ENCODE data around the gene PCSK9. TPM values are rescaled to one million over a fixed set of nuclear protein-coding genes. Genes with fewer than 3 reads are reported as not detected.

PCSK9 gene
- polyA plus RNA-seq, 4 donors: 1.2 to 2.4 (median 1.6) TPM

DNA sequence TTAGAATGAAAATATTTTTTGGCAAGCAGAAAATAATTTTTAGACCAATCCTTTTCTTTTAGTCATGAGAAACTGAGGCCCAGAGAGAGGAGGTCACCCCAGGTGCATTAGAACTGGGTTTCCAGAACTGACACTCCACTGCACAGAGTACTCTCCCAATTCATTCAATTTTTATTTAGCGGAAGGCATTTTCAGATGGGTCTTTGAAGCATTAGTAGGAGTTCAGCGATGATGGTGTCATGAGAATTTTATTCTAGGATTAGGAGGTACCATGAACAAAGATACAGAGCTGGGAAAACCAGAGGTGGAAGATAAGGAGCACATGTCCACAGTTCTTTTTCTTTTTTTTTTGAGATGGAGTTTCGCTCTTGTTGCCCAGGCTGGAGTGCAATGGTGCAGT, 2.3 kb downstream of the PCSK9 start:
- DNase-seq (ENCODE audit: low read depth in 4 of 4, low spot score in 2 of 4): no peak

DNA sequence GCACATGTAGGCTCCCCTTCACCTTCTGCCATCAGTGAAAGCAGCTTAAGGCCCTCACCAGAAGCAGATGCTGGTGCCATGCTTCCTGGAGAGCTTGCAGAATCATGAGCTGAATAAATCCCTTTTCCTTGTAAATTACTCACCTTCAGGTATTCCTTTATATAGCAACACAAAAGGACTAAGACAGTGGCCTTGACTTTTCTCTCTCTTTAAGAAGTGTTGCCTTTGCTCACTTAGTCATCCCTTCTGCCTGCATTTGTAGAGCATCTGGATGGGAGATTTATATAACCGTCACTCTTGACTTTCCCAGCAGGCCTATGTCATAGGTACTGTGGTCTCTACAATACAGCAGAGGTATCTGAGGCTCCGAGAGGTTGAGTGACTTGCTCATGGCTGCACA, 3.7 kb downstream of the PCSK9 start:
- no peak for DNase-seq (ENCODE audit: low read depth in 4 of 4, low spot score in 2 of 4)

DNA sequence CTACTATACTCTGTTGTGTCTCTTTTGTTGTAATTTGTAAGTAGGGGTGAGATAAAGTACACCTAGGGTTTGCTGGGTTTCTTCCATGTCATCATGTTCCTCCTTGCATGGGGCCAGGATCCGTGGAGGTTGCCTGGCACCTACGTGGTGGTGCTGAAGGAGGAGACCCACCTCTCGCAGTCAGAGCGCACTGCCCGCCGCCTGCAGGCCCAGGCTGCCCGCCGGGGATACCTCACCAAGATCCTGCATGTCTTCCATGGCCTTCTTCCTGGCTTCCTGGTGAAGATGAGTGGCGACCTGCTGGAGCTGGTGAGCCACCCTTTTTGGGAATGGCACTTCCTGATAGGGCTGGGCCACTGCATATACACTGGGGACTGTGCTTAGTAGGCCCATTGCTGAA, 4.4 kb downstream of the PCSK9 start:
- no peak for DNase-seq (ENCODE audit: low read depth in 4 of 4, low spot score in 2 of 4)

DNA sequence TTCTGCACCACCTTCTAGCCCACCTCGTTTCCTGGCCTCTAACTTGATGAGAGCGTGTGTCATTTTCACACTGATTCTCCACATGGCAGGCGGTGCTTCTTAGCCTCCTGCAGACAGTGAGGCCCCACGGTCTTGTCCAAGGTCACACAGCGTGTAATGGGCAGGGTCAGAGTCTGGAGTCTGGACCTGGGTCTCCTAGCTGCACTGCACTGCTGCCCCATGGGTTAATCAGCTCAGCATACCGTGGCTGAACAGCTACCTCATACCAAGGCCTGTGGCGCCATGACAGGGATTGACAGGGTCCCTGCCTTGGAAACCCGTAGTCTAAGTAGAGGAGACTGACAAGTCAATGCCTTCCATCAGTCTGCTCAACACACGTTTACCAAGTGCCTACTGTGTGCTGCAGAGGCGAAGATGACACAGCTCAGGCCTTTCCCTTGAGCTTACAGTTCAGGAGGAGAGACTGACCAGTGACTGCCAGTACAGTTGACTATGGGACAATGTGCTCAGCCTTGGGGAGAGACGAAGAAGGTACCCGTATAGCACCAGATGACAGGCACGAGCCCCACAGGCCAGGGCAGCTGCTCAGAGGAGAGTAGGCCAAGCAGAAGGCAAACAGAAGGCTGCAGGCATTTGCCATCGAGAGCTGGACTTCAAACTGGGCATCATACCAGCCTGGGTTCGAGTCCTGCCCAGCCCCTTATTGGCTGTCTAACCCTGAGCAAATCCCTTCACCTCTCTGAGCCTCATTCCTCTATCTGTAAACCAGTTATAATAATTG, 5.5 kb downstream of the PCSK9 start:
- no peak for DNase-seq (ENCODE audit: low read depth in 4 of 4, low spot score in 2 of 4)

DNA sequence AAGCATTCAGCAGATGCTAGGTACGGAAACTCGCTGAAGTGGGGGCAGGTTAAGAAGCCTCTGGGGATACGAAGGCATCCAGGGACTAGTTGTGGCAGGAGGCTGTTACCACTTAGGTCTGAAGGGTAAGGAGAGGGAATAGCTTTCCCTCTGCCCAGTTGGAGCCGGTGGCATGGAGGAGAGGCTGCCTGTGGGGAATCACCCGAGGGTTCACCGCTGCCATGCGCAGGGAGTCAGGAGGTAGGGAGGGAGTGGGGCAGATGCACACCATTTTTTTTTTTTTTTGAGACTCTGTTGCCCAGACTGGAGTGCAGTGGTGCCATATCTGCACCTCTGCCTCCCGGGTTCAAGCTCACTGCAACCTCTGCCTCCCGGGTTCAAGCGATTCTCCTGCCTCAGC, 6.1 kb downstream of the PCSK9 start:
- no peak for DNase-seq (ENCODE audit: low read depth in 4 of 4, low spot score in 2 of 4)

DNA sequence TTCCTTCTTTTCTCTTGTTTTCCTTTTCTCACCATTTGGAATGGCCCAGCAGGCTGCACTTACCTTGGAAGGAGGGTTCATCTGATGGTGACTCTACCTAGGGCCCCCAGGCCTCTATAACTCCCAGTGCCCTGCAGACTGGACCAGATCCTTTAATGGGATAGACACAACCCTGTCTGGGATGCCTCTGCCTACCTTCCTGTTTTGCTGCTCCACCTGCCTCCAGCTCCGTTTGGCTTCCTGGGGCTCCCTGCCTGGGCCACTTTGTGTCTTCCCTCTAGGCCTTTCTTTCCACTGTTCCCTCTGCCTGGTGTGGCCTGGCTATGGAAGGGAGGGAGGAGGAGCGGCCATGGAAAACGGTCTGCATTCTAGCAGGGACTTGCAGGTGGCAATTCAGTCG, 7.5 kb downstream of the PCSK9 start:
- DNase-seq (ENCODE audit: low read depth in 4 of 4, low spot score in 2 of 4): no peak

DNA sequence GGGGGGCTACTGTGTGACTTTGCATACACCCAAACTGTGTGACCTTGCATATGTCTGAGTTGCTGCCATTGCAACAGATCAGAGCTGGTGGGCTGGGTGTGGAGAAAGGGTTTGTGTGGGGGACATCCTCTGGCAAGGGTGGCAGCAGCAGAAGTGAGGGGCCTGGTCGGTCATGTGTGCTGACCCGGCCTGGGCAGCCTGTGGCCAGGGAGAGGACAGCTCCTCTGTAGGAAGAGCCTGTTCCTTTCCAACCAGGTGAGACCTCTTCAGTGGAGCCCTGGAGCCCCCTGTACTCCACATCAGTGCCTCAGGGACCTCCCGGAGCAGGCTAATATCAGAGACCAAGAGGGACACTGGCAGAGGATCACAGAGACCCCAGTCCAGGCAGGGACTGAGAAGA, 8.3 kb downstream of the PCSK9 start:
- no peak for DNase-seq (ENCODE audit: low read depth in 4 of 4, low spot score in 2 of 4)

DNA sequence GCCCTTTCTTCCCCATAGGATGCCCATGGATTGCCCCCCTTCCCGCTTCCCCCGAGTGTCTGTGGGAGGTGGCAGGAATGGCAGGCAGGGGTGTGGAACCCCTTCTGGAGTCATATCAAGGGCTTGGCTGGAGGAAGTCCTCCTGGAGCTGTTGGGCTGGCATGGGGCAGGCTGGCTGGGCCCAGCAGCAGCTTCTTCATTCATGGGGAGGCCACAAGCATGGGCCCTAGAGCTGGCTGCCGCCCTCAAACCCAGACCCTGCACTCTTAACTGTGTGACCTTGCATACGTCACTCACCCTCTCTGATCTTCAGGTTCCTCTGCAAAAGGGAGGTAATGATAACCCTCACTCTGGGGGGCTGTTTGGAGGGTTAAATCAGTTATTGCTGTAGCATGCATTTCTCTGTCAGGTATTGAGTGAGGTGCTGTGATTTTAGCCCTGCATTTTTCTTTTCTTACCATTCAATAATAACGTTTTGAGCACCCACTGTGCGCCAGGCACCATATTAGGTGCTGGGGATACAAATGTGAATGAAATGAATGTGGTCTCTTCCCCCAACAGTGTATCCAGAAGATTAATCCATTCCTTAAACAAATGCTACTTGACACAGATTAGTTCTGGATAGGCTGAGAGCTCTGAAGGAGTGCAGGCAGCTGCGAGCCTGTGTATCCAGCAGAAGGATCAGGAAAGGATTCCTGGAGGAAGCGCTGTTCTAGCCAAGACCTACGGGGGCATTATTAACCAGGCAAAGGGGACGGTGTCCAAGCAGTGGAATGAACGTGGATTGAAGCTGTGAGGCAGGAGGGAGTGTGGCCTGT, 9.3 kb downstream of the PCSK9 start:
- no peak for DNase-seq (ENCODE audit: low read depth in 4 of 4, low spot score in 2 of 4)

DNA sequence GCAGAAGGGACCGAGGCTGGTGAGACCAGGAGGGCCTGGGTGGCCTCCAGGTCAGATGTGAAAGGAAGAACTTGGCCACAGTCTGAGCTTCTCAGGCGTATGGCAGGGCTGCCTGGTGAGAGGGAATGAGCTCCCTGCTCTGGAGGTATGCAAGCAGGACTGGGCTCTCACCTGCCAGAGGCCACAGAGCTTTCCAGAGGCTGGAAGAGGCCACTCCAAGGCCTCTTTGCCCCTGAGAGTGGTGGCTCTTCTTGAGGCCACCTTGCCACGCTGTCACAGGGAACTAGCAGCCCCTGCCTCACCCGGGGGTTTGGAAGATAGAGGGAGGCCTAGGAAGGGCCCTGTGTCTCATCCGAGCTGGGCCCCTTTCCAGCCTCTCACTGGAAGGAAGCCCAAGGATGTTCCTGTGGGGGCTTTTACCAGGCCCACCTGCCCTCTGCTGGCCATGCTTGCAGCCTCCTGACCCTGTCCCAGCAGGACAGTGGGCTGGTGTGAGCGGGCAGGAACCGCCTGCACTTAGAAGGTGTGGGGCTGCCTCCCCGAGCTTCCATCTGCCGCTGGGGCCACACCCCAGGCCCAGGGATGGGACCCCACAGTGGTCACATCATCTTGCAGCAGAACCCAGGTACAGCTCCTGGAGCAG, 10.0 kb downstream of the PCSK9 start:
- DNase-seq (ENCODE audit: low read depth in 4 of 4, low spot score in 2 of 4): no peak

DNA sequence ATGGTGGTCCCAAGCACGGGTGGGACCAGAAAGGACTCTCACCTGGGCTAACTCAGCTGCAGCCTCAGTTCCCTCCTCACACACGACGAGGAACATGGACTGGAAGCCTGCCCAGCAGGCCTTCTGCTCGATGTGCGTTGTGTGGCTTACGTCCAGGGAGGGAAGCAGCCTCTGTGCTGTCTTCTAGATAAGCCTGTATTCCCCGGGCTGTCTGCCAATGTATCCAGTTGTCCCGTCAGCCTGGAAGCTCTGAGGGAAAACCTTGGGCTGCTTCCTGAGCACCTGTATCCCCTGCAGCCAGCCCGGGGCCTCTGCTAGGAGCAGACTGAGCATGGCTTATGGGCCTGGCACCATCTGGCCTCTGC, 10.5 kb downstream of the PCSK9 start:
- DNase-seq (ENCODE audit: low read depth in 4 of 4, low spot score in 2 of 4): no peak

DNA sequence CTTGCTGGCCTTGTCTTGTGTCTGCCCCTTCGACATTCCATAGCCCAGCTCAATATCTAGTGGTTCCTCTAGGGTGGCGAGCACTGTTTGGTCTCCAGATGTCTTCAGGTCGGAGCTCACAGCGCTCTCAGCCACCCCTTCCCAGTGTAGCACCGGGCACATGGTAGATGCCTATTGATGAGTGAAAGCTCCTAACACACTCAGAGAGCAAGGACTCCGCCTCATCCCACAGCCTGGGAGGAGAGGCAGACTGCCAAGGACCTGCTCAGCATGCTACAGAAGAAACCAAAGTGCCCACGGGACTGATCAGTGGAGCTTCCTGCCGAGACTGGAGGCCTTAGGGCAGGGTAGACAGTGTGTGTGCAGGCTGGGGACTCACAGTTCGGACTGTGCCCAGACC, 10.9 kb downstream of the PCSK9 start:
- DNase-seq (ENCODE audit: low read depth in 4 of 4, low spot score in 2 of 4): no peak

DNA sequence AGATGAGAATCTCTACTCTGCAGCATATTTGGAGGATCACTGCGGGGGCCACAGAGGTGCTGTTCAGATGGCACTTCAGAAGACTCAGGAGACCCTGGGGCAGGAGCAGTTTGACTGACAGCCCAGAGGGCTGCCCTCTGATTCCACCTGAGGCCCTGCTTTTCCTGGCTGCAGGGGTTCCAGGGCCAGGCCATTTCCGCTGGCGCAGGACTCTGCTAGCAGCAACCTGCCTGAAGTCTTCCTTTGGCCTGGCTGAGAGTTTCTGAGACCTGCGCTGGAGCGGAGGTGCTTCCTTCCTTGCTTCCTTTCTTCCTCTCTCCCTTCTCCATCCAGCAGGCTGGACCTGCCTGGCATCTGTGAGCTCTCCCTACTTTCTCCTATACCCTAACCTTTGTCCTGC, 11.8 kb downstream of the PCSK9 start:
- no peak for DNase-seq (ENCODE audit: low read depth in 4 of 4, low spot score in 2 of 4)

DNA sequence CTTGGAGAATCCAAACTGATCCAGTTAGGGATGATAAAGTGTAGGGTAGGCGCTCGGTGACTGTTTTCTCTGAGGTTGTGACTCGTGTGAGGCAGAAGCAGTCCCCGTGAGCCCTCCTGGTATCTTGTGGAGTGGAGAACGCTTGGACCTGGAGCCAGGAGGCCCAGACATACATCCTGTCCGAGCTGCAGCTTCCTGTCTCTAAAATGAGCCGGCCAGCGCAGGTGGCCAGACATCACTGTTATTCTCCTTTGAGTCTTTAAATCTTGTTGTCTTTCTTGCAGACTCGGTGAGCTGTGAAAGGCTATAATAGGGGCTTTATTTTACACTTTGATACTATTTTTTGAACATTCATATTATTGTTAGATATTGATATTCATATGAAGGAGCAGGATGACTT, 12.3 kb downstream of the PCSK9 start:
- no peak for DNase-seq (ENCODE audit: low read depth in 4 of 4, low spot score in 2 of 4)

DNA sequence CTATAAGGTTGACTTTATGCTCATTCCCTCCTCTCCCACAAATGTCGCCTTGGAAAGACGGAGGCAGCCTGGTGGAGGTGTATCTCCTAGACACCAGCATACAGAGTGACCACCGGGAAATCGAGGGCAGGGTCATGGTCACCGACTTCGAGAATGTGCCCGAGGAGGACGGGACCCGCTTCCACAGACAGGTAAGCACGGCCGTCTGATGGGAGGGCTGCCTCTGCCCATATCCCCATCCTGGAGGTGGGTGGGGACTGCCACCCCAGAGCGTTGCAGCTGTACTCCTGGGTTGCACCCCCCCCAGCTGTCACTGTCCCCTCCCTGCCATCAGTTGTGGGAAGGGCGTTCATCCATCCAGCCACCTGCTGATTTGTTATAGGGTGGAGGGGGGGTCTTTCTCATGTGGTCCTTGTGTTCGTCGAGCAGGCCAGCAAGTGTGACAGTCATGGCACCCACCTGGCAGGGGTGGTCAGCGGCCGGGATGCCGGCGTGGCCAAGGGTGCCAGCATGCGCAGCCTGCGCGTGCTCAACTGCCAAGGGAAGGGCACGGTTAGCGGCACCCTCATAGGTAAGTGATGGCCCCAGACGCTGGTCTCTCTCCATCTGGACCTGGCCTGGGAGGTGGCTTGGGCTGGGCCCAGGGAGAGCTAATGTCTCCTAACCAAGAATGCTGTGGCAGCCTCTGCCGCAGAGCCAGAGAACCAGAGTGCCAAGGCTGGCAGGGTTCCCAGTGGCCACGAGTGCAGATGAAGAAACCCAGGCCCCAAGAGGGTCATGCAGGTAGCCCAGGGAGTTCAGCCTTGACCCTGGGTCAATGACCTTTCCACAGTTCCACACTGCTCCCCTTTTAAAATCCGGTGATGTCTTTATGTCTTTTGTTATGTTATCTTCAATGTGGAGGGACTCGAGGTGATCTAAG, 13.1 kb downstream of the PCSK9 start:
- no peak for DNase-seq (ENCODE audit: low read depth in 4 of 4, low spot score in 2 of 4)

DNA sequence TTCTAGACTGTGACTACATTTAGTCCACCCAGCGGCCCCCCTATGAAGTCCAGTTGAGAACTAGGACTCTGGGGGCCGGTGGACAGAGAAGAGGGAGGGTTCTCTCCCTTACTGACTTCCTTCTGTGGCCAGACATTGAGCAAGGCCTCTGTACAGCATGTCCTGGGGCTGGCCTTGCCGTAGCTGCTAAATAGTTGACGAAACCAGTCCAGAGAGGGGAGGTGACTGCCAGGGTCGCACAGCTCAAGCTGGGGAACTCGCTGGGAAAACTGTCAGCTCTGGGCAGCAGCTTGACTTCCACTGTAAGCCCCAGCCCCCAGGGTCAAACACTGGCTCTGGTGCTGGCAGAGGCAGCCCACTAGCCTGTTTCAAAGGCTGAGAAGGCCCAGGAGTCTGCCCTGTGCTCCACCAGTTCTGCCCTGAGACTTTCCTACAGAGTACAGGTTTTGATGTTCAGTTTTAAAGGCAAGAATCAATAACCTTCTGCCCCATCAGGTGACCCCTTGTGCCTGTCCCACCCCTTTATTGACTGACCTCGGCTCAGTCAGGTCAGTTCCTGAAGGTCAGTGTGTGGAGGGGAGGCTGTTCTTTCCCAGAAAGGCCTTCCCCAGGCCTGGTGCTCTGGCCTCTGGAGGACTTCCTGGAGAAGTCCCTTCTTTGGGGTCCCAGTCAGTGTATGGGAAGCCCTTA, 14.1 kb downstream of the PCSK9 start:
- no peak for DNase-seq (ENCODE audit: low read depth in 4 of 4, low spot score in 2 of 4)

DNA sequence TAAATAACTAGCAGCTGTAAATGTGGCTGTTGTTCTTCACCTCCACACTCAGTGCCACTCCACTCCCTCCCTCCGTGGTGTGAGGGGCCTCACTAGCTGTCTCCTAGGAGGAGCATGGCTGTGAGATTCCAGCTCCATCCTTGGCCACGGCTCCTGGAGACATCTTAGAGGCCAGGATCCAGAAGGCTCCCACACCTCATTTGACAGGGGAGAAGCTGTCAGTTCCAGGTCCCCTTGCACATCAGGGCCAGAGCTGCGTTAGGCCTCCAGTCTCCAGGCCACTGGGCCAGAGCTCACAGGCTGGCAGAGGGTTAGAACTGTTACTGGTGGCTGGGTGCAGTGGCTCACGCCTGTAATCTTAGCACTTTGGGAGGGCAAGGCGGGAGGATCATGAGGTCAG, 15.0 kb downstream of the PCSK9 start:
- DNase-seq (ENCODE audit: low read depth in 4 of 4, low spot score in 2 of 4): no peak

DNA sequence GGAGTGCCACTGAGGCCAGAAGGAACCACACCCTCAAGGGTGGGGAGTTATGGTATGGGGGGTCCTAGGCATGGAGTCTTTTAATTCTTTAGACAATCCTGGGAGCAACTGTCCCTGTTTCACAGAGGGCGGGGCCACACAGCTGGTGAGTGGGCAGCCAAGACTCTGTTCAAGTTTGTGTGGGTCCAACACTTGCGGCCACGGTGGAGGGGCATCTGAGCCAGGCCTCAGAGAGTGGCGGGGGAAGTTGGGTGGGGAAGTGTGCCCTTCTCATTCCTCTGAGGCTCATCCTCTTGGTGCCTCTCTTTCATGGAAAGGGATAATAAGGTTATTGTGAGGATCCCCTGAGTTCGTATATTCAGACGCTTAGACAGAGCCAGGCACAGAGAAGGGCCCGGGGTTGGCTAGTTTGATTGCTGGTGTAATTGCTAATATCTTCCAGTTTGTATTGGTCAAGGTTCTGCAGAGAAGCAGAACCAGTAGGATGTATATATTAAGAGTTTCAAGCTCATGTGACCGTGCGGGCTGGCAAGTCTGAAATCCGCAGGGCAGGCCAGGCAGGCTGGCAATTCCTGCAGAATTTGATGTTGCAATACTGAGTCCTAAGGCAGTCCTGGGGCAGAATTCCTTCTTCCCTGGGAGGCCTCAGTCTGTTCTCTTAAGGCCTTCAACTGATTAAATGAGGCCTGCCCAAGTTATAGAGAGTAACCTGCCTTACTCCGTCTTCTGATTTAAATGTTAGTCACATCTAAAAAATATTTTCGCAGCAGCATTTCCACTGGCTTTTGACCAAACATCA, 15.9 kb downstream of the PCSK9 start:
- DNase-seq (ENCODE audit: low read depth in 4 of 4, low spot score in 2 of 4): no peak

DNA sequence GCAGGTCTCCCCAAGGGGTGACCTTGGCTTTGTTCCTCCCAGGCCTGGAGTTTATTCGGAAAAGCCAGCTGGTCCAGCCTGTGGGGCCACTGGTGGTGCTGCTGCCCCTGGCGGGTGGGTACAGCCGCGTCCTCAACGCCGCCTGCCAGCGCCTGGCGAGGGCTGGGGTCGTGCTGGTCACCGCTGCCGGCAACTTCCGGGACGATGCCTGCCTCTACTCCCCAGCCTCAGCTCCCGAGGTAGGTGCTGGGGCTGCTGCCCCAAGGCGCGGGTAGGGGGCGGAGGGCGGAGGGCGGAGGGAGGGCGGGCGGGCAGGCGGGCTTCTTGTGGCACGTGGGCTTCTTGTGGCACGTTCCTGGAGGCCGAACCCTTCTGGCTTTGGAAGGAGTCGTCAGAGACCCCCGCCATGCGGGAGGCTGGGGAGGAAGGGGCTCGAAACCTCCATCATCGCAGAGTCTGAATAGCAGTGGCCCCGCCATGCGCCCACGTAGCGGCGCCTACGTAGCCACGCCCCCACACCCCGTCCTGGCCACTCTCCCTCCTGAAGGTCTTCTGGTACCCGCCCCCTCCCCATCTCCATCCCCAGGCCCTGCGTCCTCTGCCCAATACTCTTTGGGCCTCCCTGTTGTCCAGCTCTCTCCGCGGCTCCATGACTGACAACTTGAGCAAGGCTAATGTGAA, 16.7 kb downstream of the PCSK9 start:
- no peak for DNase-seq (ENCODE audit: low read depth in 4 of 4, low spot score in 2 of 4)

DNA sequence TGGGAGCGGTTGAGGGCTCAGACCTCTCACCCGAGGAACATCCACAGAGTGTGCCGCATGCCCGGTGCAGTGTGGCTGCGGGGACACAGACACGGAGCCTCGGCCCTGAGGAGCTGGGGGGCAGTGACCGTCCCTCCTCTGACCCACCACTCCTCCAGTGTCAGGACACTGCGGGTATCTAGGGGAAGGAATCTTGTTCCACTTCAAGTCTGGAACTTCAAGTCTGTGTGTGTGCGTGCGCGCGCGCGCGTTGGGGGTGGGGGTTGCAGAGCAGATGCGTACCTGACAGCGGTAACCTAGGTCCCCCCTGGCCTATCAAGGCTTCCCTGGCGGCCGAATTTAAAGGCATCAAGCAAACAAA, 17.3 kb downstream of the PCSK9 start:
- DNase-seq (ENCODE audit: low read depth in 4 of 4, low spot score in 2 of 4): no peak
